ENCODE data around the gene KCNJ15. TPM values are rescaled to one million over a fixed set of nuclear protein-coding genes. Genes with fewer than 3 reads are reported as not detected.

KCNJ15 gene
- polyA plus RNA-seq, 4 donors, result 3.6 to 236 (median 209) TPM

GRCh38 chr21:38323721-38324531, 67.1 kb downstream of the KCNJ15 start:
- DNase-seq (ENCODE audit: low read depth in 4 of 4, low spot score in 3 of 4), result no peak

- DNase-seq (ENCODE audit: low read depth in 4 of 4, low spot score in 3 of 4), result no peak
These were observed 68.4 kb downstream of the KCNJ15 start for GRCh38 chr21:38325216-38325615.

DNA sequence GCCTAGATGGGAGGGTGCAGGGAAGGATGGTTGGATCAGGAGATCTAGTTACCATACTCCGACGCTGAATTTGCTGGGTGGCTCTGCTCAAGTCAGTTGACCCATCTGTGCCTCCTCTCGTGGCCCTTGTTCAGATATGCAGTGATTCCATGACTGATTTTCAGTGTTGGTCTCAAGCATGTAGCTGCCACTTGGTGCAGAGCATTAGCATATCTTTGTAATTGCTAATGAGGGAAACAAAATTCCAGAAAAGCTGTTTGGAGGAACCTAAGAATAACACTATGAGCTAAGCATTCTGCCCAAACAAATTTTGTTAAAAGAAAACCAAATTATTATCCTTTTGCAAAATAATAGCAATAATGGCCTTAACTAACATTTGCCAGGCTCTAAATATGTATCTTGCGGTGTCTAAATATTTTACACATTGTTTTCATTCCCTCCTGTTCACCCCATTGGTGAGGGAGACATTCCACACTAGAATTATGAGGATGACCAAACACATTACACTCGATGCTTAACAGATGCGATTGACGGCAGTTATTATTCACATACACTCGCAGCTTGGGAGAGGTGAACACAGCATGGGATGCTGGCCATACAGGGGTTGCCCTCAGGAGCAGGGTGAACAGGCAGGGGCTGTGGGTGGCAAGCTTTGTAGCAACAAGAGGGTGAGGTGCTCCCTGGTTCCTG, 69.1 kb downstream of the KCNJ15 start:
- DNase-seq (ENCODE audit: low read depth in 4 of 4, low spot score in 3 of 4), result no peak

GRCh38 chr21:38326429-38326828, 69.6 kb downstream of the KCNJ15 start:
- no peak for DNase-seq (ENCODE audit: low read depth in 4 of 4, low spot score in 3 of 4)

- no peak for DNase-seq (ENCODE audit: low read depth in 4 of 4, low spot score in 3 of 4)
These were observed 70.1 kb downstream of the KCNJ15 start for GRCh38 chr21:38326899-38327298.

DNA sequence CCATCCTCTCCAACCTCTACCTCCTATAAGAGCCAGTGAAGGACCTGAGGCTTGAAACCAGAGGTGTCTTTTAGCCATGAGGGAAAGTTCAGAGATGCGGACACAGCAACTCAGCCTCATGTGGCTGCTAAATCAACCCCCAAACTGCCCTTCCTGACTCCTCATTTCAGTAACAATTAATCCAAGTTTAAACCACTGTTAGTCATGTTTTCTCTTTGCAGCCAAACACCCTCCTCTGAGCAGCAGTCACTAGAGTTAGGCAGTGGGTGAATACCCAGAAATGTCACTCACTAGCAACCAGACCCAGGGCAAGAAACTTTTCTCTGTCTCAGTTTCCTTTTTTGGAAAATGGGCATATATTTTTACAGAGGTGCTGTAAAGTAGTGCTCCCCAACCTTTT, 71.2 kb downstream of the KCNJ15 start:
- no peak for DNase-seq (ENCODE audit: low read depth in 4 of 4, low spot score in 3 of 4)

DNA sequence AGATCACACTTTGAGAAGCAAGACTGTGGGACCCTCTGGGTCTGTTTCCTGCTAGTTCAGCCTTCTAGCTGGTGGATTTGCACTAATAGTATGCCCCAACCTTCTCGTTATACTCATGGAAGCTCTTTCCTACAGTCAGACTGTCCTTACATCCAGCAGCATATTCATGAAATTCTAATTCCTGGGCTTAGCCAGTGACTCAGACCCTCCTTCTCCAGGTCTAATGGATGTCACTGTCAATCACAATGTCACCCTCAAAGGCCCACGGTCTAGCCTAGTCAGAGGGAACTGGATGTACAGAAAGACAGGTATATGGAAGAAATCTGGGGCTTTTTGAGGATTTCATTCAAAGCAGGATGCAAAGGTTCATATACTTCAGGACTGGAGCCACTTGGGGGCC, 72.4 kb downstream of the KCNJ15 start:
- no peak for DNase-seq (ENCODE audit: low read depth in 4 of 4, low spot score in 3 of 4)

- DNase-seq (ENCODE audit: low read depth in 4 of 4, low spot score in 3 of 4), result no peak
These were observed 73.9 kb downstream of the KCNJ15 start for GRCh38 chr21:38330666-38331065.

DNA sequence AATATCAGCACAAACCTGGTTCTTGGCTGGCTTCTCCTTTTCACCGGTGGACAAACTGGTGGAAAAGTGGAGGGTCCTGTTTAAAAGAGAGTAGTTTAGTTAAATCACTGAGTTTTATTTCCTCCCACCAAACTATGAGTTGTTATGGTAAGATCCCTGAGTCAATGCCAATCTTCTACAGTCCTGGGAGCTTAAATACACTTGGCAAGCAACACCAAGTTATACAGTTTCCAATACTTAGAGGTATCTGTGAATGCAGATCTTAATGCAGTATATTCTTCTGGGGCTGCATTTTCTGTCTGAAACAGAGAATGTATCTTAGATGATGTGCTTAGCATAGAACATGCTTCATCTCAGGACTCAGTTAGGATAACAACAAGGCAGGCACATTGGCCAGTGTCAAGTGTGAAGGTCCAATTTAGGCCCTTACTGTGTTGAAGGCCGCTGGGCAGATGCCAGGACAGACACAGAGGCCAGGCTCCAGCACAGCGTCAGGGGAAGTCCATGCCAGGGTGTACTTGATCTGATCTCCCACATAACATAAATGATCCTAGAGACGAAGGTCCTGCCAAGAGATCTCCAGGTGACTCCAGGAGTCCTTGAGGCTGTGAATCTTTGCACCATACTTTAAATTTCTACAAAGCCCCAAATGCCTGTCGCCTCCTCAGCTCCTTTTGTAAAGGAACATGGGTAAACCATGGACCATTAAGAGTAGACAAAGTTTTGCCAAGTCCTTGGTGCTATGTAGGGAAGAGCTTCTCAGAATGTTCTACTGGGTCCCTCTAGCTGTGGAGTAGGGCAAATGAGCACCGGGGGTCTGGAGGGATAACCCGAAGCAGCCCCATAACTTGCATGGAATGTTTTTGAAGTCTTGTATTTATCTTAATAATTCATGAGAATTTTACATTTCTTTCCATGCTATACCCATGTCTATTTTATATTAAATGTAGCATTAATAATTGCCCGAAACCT, 76.8 kb downstream of the KCNJ15 start:
- DNase-seq (ENCODE audit: low read depth in 4 of 4, low spot score in 3 of 4), result no peak

DNA sequence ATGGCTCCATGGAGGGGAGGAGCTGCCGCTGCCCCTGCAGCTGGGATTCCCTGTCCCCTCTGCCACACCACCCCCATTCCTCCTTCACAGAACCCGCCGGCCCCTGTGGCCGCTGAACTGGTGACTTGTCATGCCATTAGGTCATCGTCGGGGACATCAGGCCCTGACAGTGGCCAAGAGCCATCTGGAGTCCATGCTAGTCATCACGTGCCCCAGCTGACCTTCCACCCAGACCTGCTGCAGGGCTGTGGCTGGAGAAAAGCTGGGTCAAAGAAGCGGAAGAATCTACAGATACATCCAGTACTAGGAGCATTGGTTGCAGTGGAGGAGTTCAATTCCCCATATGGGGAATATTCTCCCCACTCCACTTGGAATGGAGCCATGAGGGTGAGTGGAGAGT, 78.1 kb downstream of the KCNJ15 start:
- DNase-seq (ENCODE audit: low read depth in 4 of 4, low spot score in 3 of 4), result no peak

DNA sequence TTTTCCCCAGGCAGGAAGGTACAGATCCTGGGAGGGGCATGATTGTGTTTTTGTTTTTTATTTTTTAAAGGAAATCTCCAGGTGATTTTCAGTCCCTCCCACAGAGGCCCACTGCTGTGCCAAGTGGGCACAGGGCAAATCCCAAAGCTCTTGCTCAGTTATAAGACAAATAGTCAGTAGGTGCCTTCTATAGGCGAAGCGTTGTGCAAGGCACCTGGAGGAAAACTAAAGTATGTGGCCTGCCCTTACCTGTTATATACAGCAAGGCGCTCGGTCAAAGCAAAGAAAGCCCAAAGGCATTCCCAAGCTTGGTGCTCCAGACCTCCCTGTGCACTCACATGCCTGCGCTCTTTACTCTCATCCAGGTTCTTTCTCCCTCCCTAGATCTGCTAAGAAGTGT, 81.0 kb downstream of the KCNJ15 start:
- no peak for DNase-seq (ENCODE audit: low read depth in 4 of 4, low spot score in 3 of 4)

- no peak for DNase-seq (ENCODE audit: low read depth in 4 of 4, low spot score in 3 of 4)
These were observed 83.3 kb downstream of the KCNJ15 start for GRCh38 chr21:38340131-38340530.

DNA sequence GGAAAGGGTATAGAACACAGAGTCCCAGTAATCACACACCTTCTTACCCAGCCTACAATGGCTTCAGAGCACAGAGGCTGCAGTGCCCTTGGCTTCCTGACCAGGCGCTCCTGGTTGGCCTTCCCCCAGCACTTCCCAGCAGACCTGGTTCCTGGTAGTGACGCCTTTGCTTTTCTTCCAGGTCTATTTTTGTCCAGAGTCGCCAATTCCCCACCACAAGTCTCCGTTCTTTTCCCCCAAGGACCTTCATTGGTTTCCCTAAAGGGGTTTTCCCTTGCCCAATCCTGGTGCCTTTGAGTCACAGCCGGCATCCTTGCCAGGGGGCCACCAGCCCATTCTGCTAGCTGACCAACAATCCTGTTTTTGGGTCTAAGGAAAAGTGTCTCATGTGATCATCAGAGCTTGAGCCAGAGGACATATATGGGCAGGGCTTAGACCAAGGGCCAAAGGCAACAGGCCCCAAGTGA, 84.8 kb downstream of the KCNJ15 start:
- DNase-seq (ENCODE audit: low read depth in 4 of 4, low spot score in 3 of 4), result no peak

- DNase-seq (ENCODE audit: low read depth in 4 of 4, low spot score in 3 of 4), result no peak
These were observed 85.9 kb downstream of the KCNJ15 start for GRCh38 chr21:38342739-38343138.

DNA sequence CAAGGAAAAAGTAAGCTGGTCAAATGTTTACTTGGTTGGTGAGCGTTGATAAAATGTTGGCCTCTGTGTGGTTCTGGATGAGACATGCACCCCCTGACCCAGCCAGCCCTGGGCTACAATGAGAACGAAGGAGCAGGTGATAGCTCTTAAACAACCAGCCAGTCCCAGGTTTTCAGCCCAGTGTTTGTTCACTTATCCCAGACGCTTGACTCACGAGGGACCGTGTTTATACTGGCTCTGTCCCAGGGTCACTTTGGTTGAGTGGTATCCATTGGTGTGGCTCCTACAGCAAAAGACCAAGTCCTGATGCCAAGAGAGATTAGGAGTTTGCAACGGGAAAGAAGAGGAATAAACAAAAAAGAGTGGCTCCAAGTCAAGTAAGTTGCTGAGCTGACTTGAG, 86.9 kb downstream of the KCNJ15 start:
- DNase-seq (ENCODE audit: low read depth in 4 of 4, low spot score in 3 of 4), result no peak

GRCh38 chr21:38346286-38346685, 89.5 kb downstream of the KCNJ15 start:
- DNase-seq (ENCODE audit: low read depth in 4 of 4, low spot score in 3 of 4), result no peak

- DNase-seq (ENCODE audit: low read depth in 4 of 4, low spot score in 3 of 4), result no peak
These were observed 92.4 kb downstream of the KCNJ15 start for GRCh38 chr21:38349111-38349746.

GRCh38 chr21:38349977-38350376, 93.2 kb downstream of the KCNJ15 start:
- no peak for DNase-seq (ENCODE audit: low read depth in 4 of 4, low spot score in 3 of 4)

DNA sequence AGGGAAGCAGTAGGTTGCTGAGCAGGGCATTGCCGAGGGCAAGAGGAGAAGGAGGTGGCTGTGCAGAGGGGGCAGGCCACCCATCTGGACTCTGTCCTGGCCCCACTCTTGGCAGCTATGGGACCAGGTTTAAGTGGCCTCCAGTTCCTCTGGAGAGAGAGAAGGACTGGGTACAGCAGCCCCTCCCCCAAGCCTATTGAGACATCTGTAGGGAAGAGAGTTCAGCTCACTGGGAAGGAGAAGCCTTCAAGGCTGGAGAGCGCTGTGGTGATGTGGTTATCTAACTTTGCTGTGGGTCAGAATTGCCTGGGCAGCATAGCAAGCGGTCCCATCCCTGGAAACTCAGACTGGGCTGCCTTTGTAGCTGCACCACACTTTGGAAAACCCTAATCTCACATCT, 93.9 kb downstream of the KCNJ15 start:
- no peak for DNase-seq (ENCODE audit: low read depth in 4 of 4, low spot score in 3 of 4)

GRCh38 chr21:38351176-38351959, 94.6 kb downstream of the KCNJ15 start:
- no peak for DNase-seq (ENCODE audit: low read depth in 4 of 4, low spot score in 3 of 4)

Measured in left renal pelvis (tissue), 4 donors.